Prostate gland (tissue), 2 donors: ENCODE results near the gene SYTL2.

Experiments used
- POLR2A ChIP-seq: fragments of 450-650 bp; IDR thresholded peaks from one replicate; pipeline ENCODE4 v1.6.1; 2016; ENCODE audit warnings: antibody characterized with exemption, mild to moderate bottlenecking
- TF ChIP-seq, protein P1 (sequence below), 4 experiments: fragments of 200-600 bp in 2 of 4; fragments of 450-650 bp in 2 of 4; sonication (generic) in 2 of 4; IDR thresholded peaks; 1 replicate in 3 of 4; 2 replicates in 1 of 4; pipeline ENCODE4 v1.5.1; 2016 to 2019; ENCODE audit warnings: antibody characterized with exemption in 4 of 4, mild to moderate bottlenecking in 2 of 4, moderate library complexity in 2 of 4

- TF ChIP-seq, protein P1, sequence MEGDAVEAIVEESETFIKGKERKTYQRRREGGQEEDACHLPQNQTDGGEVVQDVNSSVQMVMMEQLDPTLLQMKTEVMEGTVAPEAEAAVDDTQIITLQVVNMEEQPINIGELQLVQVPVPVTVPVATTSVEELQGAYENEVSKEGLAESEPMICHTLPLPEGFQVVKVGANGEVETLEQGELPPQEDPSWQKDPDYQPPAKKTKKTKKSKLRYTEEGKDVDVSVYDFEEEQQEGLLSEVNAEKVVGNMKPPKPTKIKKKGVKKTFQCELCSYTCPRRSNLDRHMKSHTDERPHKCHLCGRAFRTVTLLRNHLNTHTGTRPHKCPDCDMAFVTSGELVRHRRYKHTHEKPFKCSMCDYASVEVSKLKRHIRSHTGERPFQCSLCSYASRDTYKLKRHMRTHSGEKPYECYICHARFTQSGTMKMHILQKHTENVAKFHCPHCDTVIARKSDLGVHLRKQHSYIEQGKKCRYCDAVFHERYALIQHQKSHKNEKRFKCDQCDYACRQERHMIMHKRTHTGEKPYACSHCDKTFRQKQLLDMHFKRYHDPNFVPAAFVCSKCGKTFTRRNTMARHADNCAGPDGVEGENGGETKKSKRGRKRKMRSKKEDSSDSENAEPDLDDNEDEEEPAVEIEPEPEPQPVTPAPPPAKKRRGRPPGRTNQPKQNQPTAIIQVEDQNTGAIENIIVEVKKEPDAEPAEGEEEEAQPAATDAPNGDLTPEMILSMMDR (IDR thresholded peaks at IDR 0.05), result no peak
- TF ChIP-seq POLR2A, result no peak
Measured at GRCh38 chr11:85750646-85751045, 60.3 kb downstream of the SYTL2 start.
